Bronchial epithelial cell (primary cell): Measurements from ENCODE around the gene EFCAB6. TPM values are rescaled to one million over a fixed set of nuclear protein-coding genes. Genes with fewer than 3 reads are reported as not detected.

ENCODE experiments used
- DNase-seq: peaks from one replicate; pipeline ENCODE4 v3.0.0-alpha.2; 2010; ENCODE audit warnings: low read depth
- FAIRE-seq: peaks from 2 replicates; lab custom pipeline; 2011; peaks lifted over from hg19 to GRCh38; lab: Jason Lieb, UNC
- H3K27me3 ChIP-seq: 2 replicates; pipeline ENCODE4 v1.5.1; 2011; ENCODE audit warnings: low read length; ENCODE audit not compliant: control insufficient read depth, insufficient read depth
- H3K36me3 ChIP-seq: 2 replicates; pipeline ENCODE4 v1.5.1; 2011; ENCODE audit warnings: low read length; ENCODE audit not compliant: control insufficient read depth, insufficient read depth
- H3K4me3 ChIP-seq: 2 replicates; pipeline ENCODE4 v1.5.1; 2011; ENCODE audit warnings: mild to moderate bottlenecking, low read depth, low read length, control low read depth
- CTCF ChIP-seq: IDR thresholded peaks from 2 replicates; pipeline ENCODE4 v1.5.1; 2011; ENCODE audit warnings: mild to moderate bottlenecking, moderate library complexity, low read length, control low read depth, inconsistent platforms; ENCODE audit not compliant: insufficient read depth, severe bottlenecking
- total RNA-seq: library from RNA; depleted of rRNA; stranded (reverse); fragments of >200 nt; gene quantifications from 2 replicates; pipeline ENCODE4 v1.2.1, GENCODE V29; 2014

Gene EFCAB6
- total RNA-seq, 1 donor from 2014 or later = 0.26 TPM

GRCh38 chr22:43479301-43479950 lies 332.7 kb downstream of the EFCAB6 start:
- Histone ChIP-seq H3K4me3 (no peak overlapping the region), H3K36me3 (no peaks in the 10 kb centered on the region), H3K27me3 (no peaks in the 10 kb centered on the region)
- DNase-seq = no peak
- peak; percentile 83 for FAIRE-seq
- TF ChIP-seq CTCF = no peak

Other genes with a start within 250 kb of the EFCAB6 start
- under 0.01 TPM in 2 replicates for gene SULT4A1, start 50.2 kb upstream of the EFCAB6 start, total RNA-seq
- not detected in 2 replicates for gene PNPLA5, start 79.7 kb upstream of the EFCAB6 start, total RNA-seq
- 1.3 and 1.7 TPM in 2 replicates for gene PNPLA3, start 111.5 kb upstream of the EFCAB6 start, total RNA-seq
- 28.7 and 32.6 TPM in 2 replicates for gene SAMM50, start 143.1 kb upstream of the EFCAB6 start, total RNA-seq
- 3.4 and 6.0 TPM in 2 replicates for gene PARVB, start 212.0 kb upstream of the EFCAB6 start, total RNA-seq